Naive thymus-derived CD4-positive, alpha-beta T cell (primary cell): ENCODE data around the gene AP5S1. TPM values are rescaled to one million over a fixed set of nuclear protein-coding genes. Genes with fewer than 3 reads are reported as not detected.

Experiments used
- ATAC-seq: fragments of 150-1000 bp; cut with Tn5 transposase; 2 replicates; pipeline ENCODE4 v1.10.0; 2021; ENCODE audit warnings: mild to moderate bottlenecking, moderate library complexity
- CTCF ChIA-PET: fragments of 350-600 bp; sonication (Branson Sonifier 250); formaldehyde crosslinking; loops from one replicate; lab custom pipeline; 2021; ENCODE audit warnings: antibody characterized with exemption; lab: Charles Lee
- POLR2A ChIA-PET: fragments of 350-600 bp; sonication (Branson Sonifier 250); formaldehyde crosslinking; loops from one replicate; lab custom pipeline; 2021; ENCODE audit warnings: antibody characterized with exemption, inconsistent platforms; lab: Charles Lee
- DNase-seq, 9 donors: peaks; one replicate each; pipeline versions ENCODE4 v3.0.0 to v3.0.0-alpha.2; 2020 to 2022; ENCODE audit warnings: mixed read lengths in 1 of 9
- H3K27ac ChIP-seq: one replicate; pipeline ENCODE4 v1.7.0; 2013; ENCODE audit warnings: mild to moderate bottlenecking, low read depth, low read length, moderate library complexity
- H3K27me3 ChIP-seq, 2 donors: one replicate each; pipeline ENCODE4 v1.7.0; 2013; ENCODE audit warnings: low read length in 2 of 2, mild to moderate bottlenecking in 2 of 2, moderate library complexity in 2 of 2; ENCODE audit not compliant: control insufficient read depth in 2 of 2, insufficient read depth in 2 of 2
- H3K36me3 ChIP-seq, 3 experiments: 1 replicate in 2 of 3; 2 replicates in 1 of 3; pipeline ENCODE4 v1.7.0; 2013; ENCODE audit warnings: low read length in 3 of 3, mild to moderate bottlenecking in 3 of 3, moderate library complexity in 1 of 3; ENCODE audit not compliant: insufficient read depth in 3 of 3, control insufficient read depth in 2 of 3
- H3K4me1 ChIP-seq, 2 donors: one replicate each; pipeline ENCODE4 v1.7.0; 2013; ENCODE audit warnings: low read length in 2 of 2, mild to moderate bottlenecking in 2 of 2, moderate library complexity in 1 of 2; ENCODE audit not compliant: control insufficient read depth in 2 of 2, insufficient read depth in 2 of 2
- H3K4me3 ChIP-seq: 2 replicates; pipeline ENCODE4 v1.7.0; 2013; ENCODE audit warnings: mild to moderate bottlenecking, low read length
- H3K9me3 ChIP-seq, 3 experiments: 1 replicate in 2 of 3; 2 replicates in 1 of 3; pipeline ENCODE4 v1.7.0; 2013; ENCODE audit warnings: low read length in 3 of 3; ENCODE audit not compliant: control insufficient read depth in 2 of 3
- H3K27ac Mint-ChIP-seq, 9 donors: one replicate each; pipeline ENCODE4 v1.8.0; 2020 to 2022; ENCODE audit warnings: mixed read lengths in 9 of 9, mild to moderate bottlenecking in 8 of 9, moderate library complexity in 5 of 9, inconsistent platforms in 2 of 9
- H3K27me3 Mint-ChIP-seq, 5 donors: one replicate each; pipeline ENCODE4 v1.8.0; 2021 to 2022; ENCODE audit warnings: mixed read lengths in 5 of 5, mild to moderate bottlenecking in 1 of 5
- H3K36me3 Mint-ChIP-seq, 5 donors: one replicate each; pipeline ENCODE4 v1.8.0; 2020 to 2022; ENCODE audit warnings: mixed read lengths in 5 of 5, mild to moderate bottlenecking in 3 of 5, inconsistent platforms in 1 of 5
- H3K4me1 Mint-ChIP-seq, 7 donors: one replicate each; pipeline ENCODE4 v1.8.0; 2020 to 2022; ENCODE audit warnings: mixed read lengths in 7 of 7, mild to moderate bottlenecking in 3 of 7, inconsistent platforms in 1 of 7
- H3K4me3 Mint-ChIP-seq, 10 donors: one replicate each; pipeline ENCODE4 v1.8.0; 2020 to 2022; ENCODE audit warnings: mild to moderate bottlenecking in 10 of 10, mixed read lengths in 10 of 10, moderate library complexity in 6 of 10, inconsistent platforms in 2 of 10
- H3K9me3 Mint-ChIP-seq, 11 donors: one replicate each; pipeline ENCODE4 v1.8.0; 2020 to 2022; ENCODE audit warnings: mixed read lengths in 11 of 11, mild to moderate bottlenecking in 4 of 11, inconsistent platforms in 1 of 11, moderate library complexity in 1 of 11
- intact Hi-C, 2 donors: fragments of 100-400 bp; cut with micrococcal nuclease; formaldehyde crosslinking; loops; one replicate each; pipeline ENCODE4 v1.15.1; 2023
- polyA plus RNA-seq, 2 donors: library from polyadenylated mRNA; unstranded; fragments of 300-500 nt; fragmentation: Illumina TruSeq; gene quantifications; one replicate each; pipeline ENCODE4 v1.2.3, GENCODE V29; 2021
- total RNA-seq, 6 experiments: library from RNA in 5 of 6; stranded (reverse) in 5 of 6; gene quantifications; 1 replicate in 5 of 6; 2 replicates in 1 of 6; pipeline ENCODE4 v1.2.3 and lab custom pipeline; 2021 to 2026

The AP5S1 gene
- total and polyA plus RNA-seq, 7 experiments from 2014 or later: 7.9 to 25.9 (median 12.3) TPM

- POLR2A ChIA-PET: interaction anchor here (1.0 to 1.1 kb wide), 3 partner anchors 12 to 61 kb away, joined by 3 read pairs; partner anchors contain the start of gene CENPB
- no peaks in the 10 kb centered on the region for H3K9me3 Mint-ChIP-seq
- CTCF ChIA-PET: no interaction called here
Measured at GRCh38 chr20:3847429-3847940, 27.1 kb downstream of the AP5S1 start.

DNA sequence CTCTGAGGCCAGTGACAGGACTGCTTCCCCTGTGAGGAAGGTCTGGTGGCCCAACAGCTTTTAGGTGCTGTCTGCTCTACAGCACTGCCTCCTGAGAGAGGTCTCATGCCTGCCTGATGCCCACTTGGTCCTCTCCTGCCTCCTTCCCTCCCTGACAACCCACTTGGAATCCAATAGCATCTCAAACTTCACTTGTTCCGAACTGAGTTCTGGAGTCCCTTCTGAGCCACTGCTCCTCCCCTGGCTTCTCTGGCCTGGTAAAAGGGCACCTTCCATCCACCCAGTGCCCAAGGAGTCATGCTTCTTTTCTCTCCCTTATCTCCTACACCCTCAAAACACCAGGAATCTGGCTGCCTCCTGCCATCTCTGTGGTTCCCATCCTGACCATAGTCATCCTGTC lies 28.2 kb downstream of the AP5S1 start:
- Histone ChIP-seq H3K36me3 (peaks cover 0 to 9% (median 0%) of the 10 kb centered on the region in 3 experiments), H3K4me3 (no peak overlapping the region), H3K27me3 (no peaks in the 10 kb centered on the region), H3K27ac (no peak overlapping the region), H3K9me3 (no peaks in the 10 kb centered on the region), H3K4me1 (peaks cover 0 to 10% of the 10 kb centered on the region in 2 donors)
- DNase-seq (no peak), ATAC-seq (no peak)
- Mint-ChIP-seq H3K36me3 (peaks cover 0 to 6% (median 0%) of the 10 kb centered on the region in 5 donors), H3K4me1 (peaks cover 16 to 30% (median 27%) of the 10 kb centered on the region in 7 donors), H3K4me3 (peak overlapping the region; percentile 85 to 93 (median 90)), H3K27me3 (no peaks in the 10 kb centered on the region), H3K9me3 (no peaks in the 10 kb centered on the region), H3K27ac (peak overlapping the region; percentile 59 to 95 (median 89))
- ChIA-PET CTCF (no interaction called here), POLR2A (interaction anchor here (1.0 kb wide), 1 partner anchor 9 kb away, joined by 5 read pairs; no protein-coding TSS in a partner anchor)
- intact Hi-C loops: loop anchor here in 1 of 2 donors (5.0 kb wide), 2 partner anchors 39 to 81 kb away; partner anchors contain the start of genes ADISSP and PANK2

More at GRCh38 chr20:3847429-3847940, 27.1 kb downstream of the AP5S1 start:
- Mint-ChIP-seq H3K27me3 (no peaks in the 10 kb centered on the region), H3K27ac (peak overlapping the region; percentile 59 to 95 (median 90)), H3K4me1 (peaks cover 16 to 30% (median 27%) of the 10 kb centered on the region in 7 donors), H3K4me3 (peak overlapping the region; percentile 85 to 93 (median 90)), H3K36me3 (peaks cover 0 to 6% (median 0%) of the 10 kb centered on the region in 5 donors)
- no peak for ATAC-seq
- DNase-seq: no peak
- Histone ChIP-seq H3K4me1 (peaks cover 0 to 10% of the 10 kb centered on the region in 2 donors), H3K9me3 (no peaks in the 10 kb centered on the region), H3K4me3 (peak overlapping the region; percentile 86), H3K27ac (peak overlapping the region; percentile 96), H3K27me3 (no peaks in the 10 kb centered on the region), H3K36me3 (peaks cover 0 to 9% (median 0%) of the 10 kb centered on the region in 3 experiments)
- intact Hi-C loops: loop anchor here (2.0 to 5.0 kb wide), 4 partner anchors 40 to 95 kb away; partner anchors contain the start of genes ADISSP (in 1 of the 2), CENPB (in 1 of the 2) and PANK2 (in 1 of the 2)

DNA sequence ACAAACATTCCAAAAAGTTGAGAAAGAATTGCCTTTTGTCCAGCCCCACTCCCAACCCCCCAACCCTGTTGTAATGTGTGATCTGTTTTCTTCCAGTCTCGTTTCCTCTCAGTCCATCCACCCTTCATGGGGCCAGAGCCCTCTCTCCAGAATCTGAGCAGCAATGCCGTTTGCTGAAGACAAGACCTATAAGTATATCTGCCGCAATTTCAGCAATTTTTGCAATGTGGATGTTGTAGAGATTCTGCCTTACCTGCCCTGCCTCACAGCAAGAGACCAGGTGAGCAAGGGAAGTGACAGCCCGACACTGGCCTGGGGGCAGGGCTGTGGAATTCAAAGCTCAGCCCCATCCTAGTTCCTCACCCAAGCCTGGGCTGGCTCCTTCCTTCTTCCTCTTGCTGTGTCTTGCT lies 34.1 kb downstream of the AP5S1 start:
- peaks cover 0 to 3% of the 10 kb centered on the region in 2 donors for H3K4me1 ChIP-seq
- POLR2A ChIA-PET: interaction anchor here (0.6 to 1.6 kb wide), 9 partner anchors 9 to 102 kb away, joined by 3 to 8 read pairs (median 3); partner anchors contain the start of genes ADISSP and CDC25B
- intact Hi-C loops: no loop called here
- H3K9me3 Mint-ChIP-seq: no peaks in the 10 kb centered on the region
- no peaks in the 10 kb centered on the region for H3K27me3 Mint-ChIP-seq
- peaks cover 3 to 38% (median 9%) of the 10 kb centered on the region in 3 experiments for H3K36me3 ChIP-seq
- ATAC-seq: peak; percentile 48
- no peak overlapping the region for H3K4me3 Mint-ChIP-seq
- peaks cover 4 to 20% (median 14%) of the 10 kb centered on the region in 5 donors for H3K36me3 Mint-ChIP-seq
- DNase-seq: no peak
- CTCF ChIA-PET: interaction anchor here (0.6 to 2.7 kb wide), 11 partner anchors 8 to 166 kb away, joined by 3 to 16 read pairs (median 4); partner anchors contain the start of genes ADISSP and AP5S1
- no peak overlapping the region for H3K27ac ChIP-seq
- H3K4me3 ChIP-seq: no peak overlapping the region
- H3K9me3 ChIP-seq: no peaks in the 10 kb centered on the region
- H3K27ac Mint-ChIP-seq: peak overlapping the region in 3 of 9 donors; percentile 33 to 41 (median 33)
- peaks cover 12 to 22% (median 16%) of the 10 kb centered on the region in 7 donors for H3K4me1 Mint-ChIP-seq
- H3K27me3 ChIP-seq: no peaks in the 10 kb centered on the region

DNA sequence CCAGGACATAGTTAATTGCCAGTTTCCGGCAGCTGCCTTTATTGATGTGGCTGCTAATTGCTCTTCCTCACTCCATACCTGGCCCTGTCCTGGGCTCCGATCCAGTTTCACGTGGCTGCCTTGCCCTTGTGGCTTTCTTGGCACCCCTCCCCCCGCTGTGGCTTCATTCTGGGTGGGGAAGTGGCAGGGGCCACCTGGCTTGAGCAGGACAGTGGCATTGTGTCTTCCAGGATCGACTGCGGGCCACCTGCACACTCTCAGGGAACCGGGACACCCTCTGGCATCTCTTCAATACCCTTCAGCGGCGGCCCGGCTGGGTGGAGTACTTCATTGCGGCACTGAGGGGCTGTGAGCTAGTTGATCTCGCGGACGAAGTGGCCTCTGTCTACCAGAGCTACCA lies 37.1 kb downstream of the AP5S1 start:
- POLR2A ChIA-PET: interaction anchor here (1.2 kb wide), 1 partner anchor 90 kb away, joined by 3 read pairs; the partner anchor contains the start of gene ADISSP
- H3K27ac ChIP-seq: no peak overlapping the region
- peaks cover 9 to 25% (median 13%) of the 10 kb centered on the region in 7 donors for H3K4me1 Mint-ChIP-seq
- CTCF ChIA-PET: no interaction called here
- H3K9me3 Mint-ChIP-seq: no peaks in the 10 kb centered on the region
- peaks cover 0 to 3% of the 10 kb centered on the region in 2 donors for H3K4me1 ChIP-seq
- ATAC-seq (no peak), DNase-seq (no peak)
- H3K4me3 Mint-ChIP-seq: no peak overlapping the region
- H3K9me3 ChIP-seq: no peaks in the 10 kb centered on the region
- intact Hi-C loops: no loop called here
- H3K27ac Mint-ChIP-seq: peak overlapping the region in 1 of 9 donors; percentile 44
- no peaks in the 10 kb centered on the region for H3K27me3 ChIP-seq
- no peak overlapping the region for H3K4me3 ChIP-seq
- peaks cover 8 to 59% (median 20%) of the 10 kb centered on the region in 3 experiments for H3K36me3 ChIP-seq
- peaks cover 5 to 31% (median 24%) of the 10 kb centered on the region in 5 donors for H3K36me3 Mint-ChIP-seq
- H3K27me3 Mint-ChIP-seq: no peaks in the 10 kb centered on the region

- Mint-ChIP-seq H3K36me3 (peaks cover 17 to 44% (median 34%) of the 10 kb centered on the region in 5 donors), H3K27me3 (no peaks in the 10 kb centered on the region)
Measured at GRCh38 chr20:3858689-3859088, 38.3 kb downstream of the AP5S1 start.

GRCh38 chr20:3861191-3861590 lies 40.8 kb downstream of the AP5S1 start:
- no peaks in the 10 kb centered on the region for H3K9me3 ChIP-seq
- CTCF ChIA-PET: no interaction called here
- H3K27ac ChIP-seq: no peak overlapping the region
- H3K27me3 Mint-ChIP-seq: no peaks in the 10 kb centered on the region
- H3K4me3 ChIP-seq: no peak overlapping the region
- H3K9me3 Mint-ChIP-seq: no peaks in the 10 kb centered on the region
- H3K4me1 ChIP-seq: no peaks in the 10 kb centered on the region
- ATAC-seq: no peak
- H3K27ac Mint-ChIP-seq: peak overlapping the region in 1 of 9 donors; percentile 24
- H3K36me3 Mint-ChIP-seq: peaks cover 18 to 51% (median 33%) of the 10 kb centered on the region in 5 donors
- no peak overlapping the region for H3K4me3 Mint-ChIP-seq
- POLR2A ChIA-PET: interaction anchor here (0.6 kb wide), 1 partner anchor 107 kb away, joined by 5 read pairs; no protein-coding TSS in a partner anchor
- H3K27me3 ChIP-seq: no peaks in the 10 kb centered on the region
- peaks cover 26 to 87% (median 37%) of the 10 kb centered on the region in 3 experiments for H3K36me3 ChIP-seq
- intact Hi-C loops: no loop called here
- H3K4me1 Mint-ChIP-seq: peaks cover 0 to 13% (median 7%) of the 10 kb centered on the region in 7 donors
- no peak for DNase-seq

More at GRCh38 chr20:3858689-3859088, 38.3 kb downstream of the AP5S1 start:
- Histone ChIP-seq H3K4me3 (no peak overlapping the region), H3K27ac (no peak overlapping the region), H3K36me3 (peaks cover 21 to 72% (median 27%) of the 10 kb centered on the region in 3 experiments), H3K4me1 (peaks cover 0 to 3% of the 10 kb centered on the region in 2 donors), H3K9me3 (no peaks in the 10 kb centered on the region), H3K27me3 (no peaks in the 10 kb centered on the region)
- Mint-ChIP-seq H3K9me3 (no peaks in the 10 kb centered on the region), H3K4me1 (peaks cover 9 to 25% (median 13%) of the 10 kb centered on the region in 7 donors), H3K27ac (no peak overlapping the region), H3K4me3 (no peak overlapping the region)
- ATAC-seq (no peak), DNase-seq (no peak)
- ChIA-PET POLR2A (no interaction called here), CTCF (interaction anchor here (0.6 kb wide), 1 partner anchor 249 kb away, joined by 3 read pairs; no protein-coding TSS in a partner anchor)
- intact Hi-C loops: no loop called here
